ENCODE results near the gene ROMO1.

GRCh38 chr20:35719717-35720116, 20.5 kb downstream of the ROMO1 start:
- TF ChIP-seq CTCF (IDR thresholded peaks at IDR 0.05) (no peak), EP300 (IDR thresholded peaks at IDR 0.05) (no peak), POLR2AphosphoS5 (IDR thresholded peaks at IDR 0.05) (no peak), POLR2A (IDR thresholded peaks at IDR 0.05) (no peak)

Measured in gastroesophageal sphincter (tissue), 3 donors.